Central memory CD8-positive, alpha-beta T cell (primary cell): ENCODE measurements around the gene SEC14L2.

Experiments
- ATAC-seq: fragments of 150-1000 bp; cut with Tn5 transposase; replicated peaks from 2 replicates; pipeline ENCODE4 v1.10.0; 2022; ENCODE audit warnings: mild to moderate bottlenecking, moderate FRiP score, moderate number of reproducible peaks; ENCODE audit not compliant: poor library complexity, severe bottlenecking; ENCODE audit errors: extremely low read depth
- DNase-seq, 2 donors: peaks; one replicate each; pipeline ENCODE4 v3.0.0; 2021; ENCODE audit warnings: low spot score in 2 of 2
- H3K27ac Mint-ChIP-seq: one replicate; pipeline ENCODE4 v1.8.0; 2022; ENCODE audit warnings: low read depth, mild to moderate bottlenecking, moderate library complexity, mixed read lengths
- H3K27me3 Mint-ChIP-seq: one replicate; pipeline ENCODE4 v1.8.0; 2022; ENCODE audit warnings: mixed read lengths
- H3K36me3 Mint-ChIP-seq: one replicate; pipeline ENCODE4 v1.8.0; 2022; ENCODE audit warnings: mild to moderate bottlenecking, moderate library complexity, mixed read lengths; ENCODE audit not compliant: insufficient read depth
- H3K4me1 Mint-ChIP-seq: one replicate; pipeline ENCODE4 v1.8.0; 2022; ENCODE audit warnings: mixed read lengths
- H3K4me3 Mint-ChIP-seq: one replicate; pipeline ENCODE4 v1.8.0; 2022; ENCODE audit warnings: mild to moderate bottlenecking, moderate library complexity, mixed read lengths
- H3K9me3 Mint-ChIP-seq: one replicate; pipeline ENCODE4 v1.8.0; 2022; ENCODE audit warnings: mixed read lengths

Gene SEC14L2

DNA sequence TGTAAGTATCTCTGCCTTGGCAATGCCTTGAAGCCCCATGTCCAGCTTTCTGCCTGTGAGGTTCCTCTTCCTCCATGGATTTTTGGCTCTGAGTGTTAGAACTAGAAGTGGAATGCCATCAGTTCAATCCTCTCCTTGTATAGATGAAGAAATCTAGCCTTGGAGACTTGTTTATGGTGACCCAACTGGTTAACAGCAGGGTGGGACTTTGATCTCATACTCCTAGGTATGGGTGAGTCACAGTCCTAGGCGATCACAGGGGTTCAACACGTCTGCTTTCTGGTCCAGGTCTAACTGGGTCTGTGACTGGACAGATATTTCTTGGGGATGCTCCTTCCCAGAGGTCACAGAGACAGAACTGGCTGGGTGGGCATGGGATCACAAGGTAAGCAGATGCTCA is 19.6 kb downstream of the SEC14L2 start:
- Mint-ChIP-seq H3K36me3 (peaks cover 19% of the 10 kb centered on the region), H3K4me3 (no peak overlapping the region), H3K9me3 (no peaks in the 10 kb centered on the region), H3K27ac (peak overlapping the region; percentile 32), H3K4me1 (peaks cover 6% of the 10 kb centered on the region), H3K27me3 (no peaks in the 10 kb centered on the region)
- no peak for DNase-seq
- ATAC-seq, result no peak

DNA sequence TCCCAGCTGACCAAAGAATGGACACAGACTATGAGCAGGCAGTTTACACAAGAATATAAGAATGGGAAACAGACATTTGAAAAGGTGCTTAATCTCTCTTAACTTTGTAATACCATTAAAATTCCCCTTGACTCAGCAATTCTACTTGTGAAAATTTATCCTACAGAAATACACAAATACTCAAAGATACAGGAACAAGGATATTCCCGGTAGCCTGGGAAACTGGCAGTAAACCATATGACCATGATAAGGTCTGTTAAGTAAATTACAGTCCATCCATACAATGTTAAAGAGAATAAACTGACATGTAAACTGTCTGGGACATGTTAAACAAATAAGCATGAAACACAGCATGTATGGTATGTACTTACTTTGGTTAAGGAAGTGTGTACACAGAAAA is 20.0 kb downstream of the SEC14L2 start:
- Mint-ChIP-seq H3K9me3 (no peaks in the 10 kb centered on the region), H3K36me3 (peaks cover 19% of the 10 kb centered on the region), H3K4me3 (no peak overlapping the region), H3K4me1 (peaks cover 10% of the 10 kb centered on the region), H3K27me3 (no peaks in the 10 kb centered on the region), H3K27ac (no peak overlapping the region)
- no peak for ATAC-seq
- no peak for DNase-seq

DNA sequence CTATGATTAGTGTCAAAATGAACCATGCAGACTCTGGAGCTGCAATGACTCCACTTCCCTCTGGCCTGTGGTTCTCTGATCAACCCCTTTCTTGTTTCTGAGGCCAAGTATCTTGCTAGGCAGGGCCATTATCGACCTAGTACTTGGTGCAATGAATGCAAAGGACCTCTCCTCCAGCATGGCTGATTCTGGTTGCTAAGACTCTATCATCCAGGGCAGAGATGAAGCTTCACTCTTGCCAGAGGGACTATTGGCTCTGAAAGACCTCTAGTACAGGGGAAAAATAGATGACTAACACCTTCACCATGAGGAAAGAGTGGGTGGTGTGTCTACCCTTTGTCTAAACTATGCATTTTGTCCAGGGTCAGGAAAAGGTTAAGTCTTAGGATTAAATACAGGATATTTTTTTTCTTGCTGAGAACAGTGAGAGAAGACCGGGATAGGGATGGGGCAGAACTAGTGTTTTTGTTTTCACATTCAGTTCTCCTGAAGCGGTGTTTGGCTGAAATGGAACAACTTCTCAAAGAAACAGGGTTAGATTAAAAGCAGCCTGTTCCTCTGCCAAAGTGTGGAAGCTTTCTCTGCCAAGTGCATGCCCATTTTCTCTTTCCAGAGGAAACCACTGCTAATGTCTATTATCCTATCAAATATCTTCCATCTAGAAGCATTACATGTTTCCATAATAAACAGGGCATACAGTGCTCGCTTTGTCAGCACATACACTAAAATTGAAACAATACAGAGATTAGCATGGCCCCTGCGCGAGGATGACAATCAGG is 23.7 kb downstream of the SEC14L2 start:
- DNase-seq (no peak), ATAC-seq (no peak)
- Mint-ChIP-seq H3K9me3 (no peaks in the 10 kb centered on the region), H3K4me3 (no peak overlapping the region), H3K27me3 (no peaks in the 10 kb centered on the region), H3K27ac (no peak overlapping the region), H3K36me3 (peaks cover 25% of the 10 kb centered on the region), H3K4me1 (peaks cover 41% of the 10 kb centered on the region)

DNA sequence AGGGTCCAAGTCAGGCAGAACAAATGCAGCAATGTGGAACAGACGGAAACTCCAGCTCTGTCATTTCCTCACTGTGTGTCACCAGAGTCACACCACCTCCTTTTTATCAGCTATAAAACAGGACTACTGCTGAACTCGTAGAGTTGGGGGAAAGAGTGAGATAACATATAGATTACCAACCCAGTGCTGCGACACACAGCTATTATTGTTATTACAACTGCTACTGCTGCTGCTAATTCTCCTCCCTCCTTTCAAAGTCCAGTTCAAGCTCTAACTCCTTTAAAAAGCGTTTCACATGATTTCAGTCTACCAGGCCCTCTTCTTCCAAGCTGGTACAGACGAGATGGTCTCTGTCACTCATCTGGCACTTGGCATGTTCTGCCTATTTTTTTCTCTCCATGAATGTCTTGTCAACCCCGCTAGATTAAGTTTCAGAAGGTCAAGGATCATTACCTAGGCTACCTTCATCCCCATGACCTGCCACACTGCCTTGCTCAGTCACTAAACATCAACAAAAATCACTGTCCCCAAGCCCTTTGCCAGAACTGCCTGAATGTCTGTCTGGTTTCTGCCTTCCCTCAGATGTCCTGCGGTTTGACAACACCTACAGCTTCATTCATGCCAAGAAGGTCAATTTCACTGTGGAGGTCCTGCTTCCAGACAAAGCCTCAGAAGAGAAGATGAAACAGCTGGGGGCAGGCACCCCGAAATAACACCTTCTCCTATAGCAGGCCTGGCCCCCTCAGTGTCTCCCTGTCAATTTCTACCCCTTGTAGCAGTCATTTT is 25.1 kb downstream of the SEC14L2 start:
- Mint-ChIP-seq H3K36me3 (peaks cover 21% of the 10 kb centered on the region), H3K4me3 (peak overlapping the region; percentile 89), H3K27me3 (no peaks in the 10 kb centered on the region), H3K9me3 (no peaks in the 10 kb centered on the region), H3K27ac (peak overlapping the region; percentile 97), H3K4me1 (peaks cover 54% of the 10 kb centered on the region)
- ATAC-seq, result no peak
- no peak for DNase-seq

DNA sequence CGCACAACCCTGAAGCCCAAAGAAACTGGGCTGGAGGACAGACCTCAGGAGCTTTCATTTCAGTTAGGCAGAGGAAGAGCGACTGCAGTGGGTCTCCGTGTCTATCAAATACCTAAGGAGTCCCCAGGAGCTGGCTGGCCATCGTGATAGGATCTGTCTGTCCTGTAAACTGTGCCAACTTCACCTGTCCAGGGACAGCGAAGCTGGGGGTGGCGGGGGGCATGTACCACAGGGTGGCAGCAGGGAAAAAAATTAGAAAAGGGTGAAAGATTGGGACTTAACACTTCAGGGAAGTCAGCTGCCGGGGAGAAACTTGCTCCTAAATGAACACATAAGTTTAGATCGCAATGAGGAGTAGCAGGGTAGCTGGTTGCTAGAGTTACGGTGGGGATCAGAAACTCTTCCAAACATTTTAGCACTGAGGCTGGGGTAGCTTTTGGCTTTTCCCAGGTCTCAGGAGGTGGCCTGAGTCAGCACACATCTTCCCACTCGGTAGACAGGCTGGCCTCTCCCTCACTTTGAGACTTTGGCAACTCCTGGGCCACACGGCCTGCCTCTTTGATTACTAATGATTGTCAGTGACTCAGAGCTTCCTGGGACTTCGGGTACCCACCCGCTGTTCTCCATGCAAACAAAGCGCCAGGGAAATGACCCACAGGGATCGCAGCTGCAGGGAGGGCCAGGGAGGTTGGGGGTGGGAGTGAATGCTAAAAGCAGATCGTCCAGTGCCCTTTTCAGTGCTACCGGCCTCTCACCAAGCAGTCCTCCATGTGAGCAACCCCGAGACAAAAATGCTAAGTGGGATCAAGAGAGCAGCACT is 25.9 kb downstream of the SEC14L2 start:
- no peaks in the 10 kb centered on the region for H3K27me3 Mint-ChIP-seq
- peaks cover 18% of the 10 kb centered on the region for H3K36me3 Mint-ChIP-seq
- no peak for ATAC-seq
- no peaks in the 10 kb centered on the region for H3K9me3 Mint-ChIP-seq
- peak overlapping the region; percentile 97 for H3K27ac Mint-ChIP-seq
- peak overlapping the region; percentile 89 for H3K4me3 Mint-ChIP-seq
- peaks cover 59% of the 10 kb centered on the region for H3K4me1 Mint-ChIP-seq
- DNase-seq, result no peak

DNA sequence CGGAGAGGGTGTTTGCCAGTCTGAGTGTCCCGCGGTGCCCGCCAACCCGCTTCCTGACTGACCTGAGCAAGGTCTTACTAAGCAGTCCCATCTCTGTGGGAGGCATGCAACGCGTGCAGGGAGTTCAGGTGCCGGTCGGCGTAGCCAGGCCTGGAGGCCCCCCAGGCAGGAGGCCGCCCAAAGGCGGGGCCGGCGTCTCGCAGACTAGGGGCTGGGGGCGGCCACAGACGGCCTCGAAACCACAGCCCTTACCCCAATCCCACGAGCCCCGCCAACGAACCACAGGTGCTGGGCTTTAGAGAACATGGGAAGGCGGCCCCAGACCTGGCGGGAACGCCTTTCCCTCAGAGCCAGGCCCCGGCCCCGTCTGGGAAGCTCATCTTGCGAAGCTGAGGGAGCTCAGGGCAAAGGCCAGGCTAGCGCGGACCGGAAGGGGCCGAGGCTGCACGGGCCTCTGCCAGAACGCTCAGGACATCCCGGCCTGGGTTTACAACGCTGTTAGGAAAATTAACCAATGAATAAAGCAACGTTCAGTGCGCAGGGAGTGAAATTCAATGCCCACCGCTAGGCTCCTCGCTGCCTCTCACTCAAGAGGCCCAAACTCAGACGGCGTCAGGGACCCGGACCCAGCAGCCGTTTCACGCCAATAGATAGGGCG is 26.6 kb downstream of the SEC14L2 start:
- H3K4me3 Mint-ChIP-seq, result peak overlapping the region; percentile 89
- ATAC-seq (no peak), DNase-seq (no peak)
- H3K36me3 Mint-ChIP-seq, result peaks cover 18% of the 10 kb centered on the region
- H3K9me3 Mint-ChIP-seq, result no peaks in the 10 kb centered on the region
- peaks cover 59% of the 10 kb centered on the region for H3K4me1 Mint-ChIP-seq
- H3K27ac Mint-ChIP-seq, result peak overlapping the region; percentile 97
- no peaks in the 10 kb centered on the region for H3K27me3 Mint-ChIP-seq

DNA sequence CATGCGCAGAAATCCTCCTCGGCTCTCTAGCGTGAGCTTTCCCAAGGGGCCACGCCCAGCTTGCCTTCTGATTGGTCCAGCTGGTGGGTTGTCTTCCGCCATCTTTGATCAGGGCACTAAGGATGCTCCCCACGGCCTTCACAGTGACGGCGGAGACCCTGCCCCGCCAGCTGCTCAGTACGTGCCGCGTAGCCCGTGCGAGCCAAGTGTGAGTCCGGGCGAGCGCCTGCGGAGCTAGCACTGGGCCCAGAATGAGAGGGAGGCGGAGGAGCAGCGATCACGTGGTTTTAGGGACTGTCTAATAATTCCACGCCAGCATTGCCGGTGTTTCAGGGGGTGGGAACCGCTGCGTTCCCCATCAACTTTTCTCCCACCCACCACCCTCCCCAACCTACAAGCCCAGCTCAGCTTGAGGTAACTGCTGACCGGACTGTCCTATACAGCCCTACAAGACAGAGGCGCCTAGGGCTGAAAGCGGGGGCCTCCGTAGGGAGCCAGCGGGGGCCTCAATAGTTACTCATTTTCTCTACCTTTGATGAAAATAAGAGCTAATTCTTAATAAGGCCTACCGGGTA is 27.2 kb downstream of the SEC14L2 start:
- Mint-ChIP-seq H3K27ac (peak overlapping the region; percentile 97), H3K4me1 (peaks cover 59% of the 10 kb centered on the region), H3K4me3 (peak overlapping the region; percentile 89), H3K36me3 (peaks cover 20% of the 10 kb centered on the region), H3K27me3 (no peaks in the 10 kb centered on the region), H3K9me3 (no peaks in the 10 kb centered on the region)
- DNase-seq (peak; percentile 92 to 97), ATAC-seq (peak; percentile 85)

DNA sequence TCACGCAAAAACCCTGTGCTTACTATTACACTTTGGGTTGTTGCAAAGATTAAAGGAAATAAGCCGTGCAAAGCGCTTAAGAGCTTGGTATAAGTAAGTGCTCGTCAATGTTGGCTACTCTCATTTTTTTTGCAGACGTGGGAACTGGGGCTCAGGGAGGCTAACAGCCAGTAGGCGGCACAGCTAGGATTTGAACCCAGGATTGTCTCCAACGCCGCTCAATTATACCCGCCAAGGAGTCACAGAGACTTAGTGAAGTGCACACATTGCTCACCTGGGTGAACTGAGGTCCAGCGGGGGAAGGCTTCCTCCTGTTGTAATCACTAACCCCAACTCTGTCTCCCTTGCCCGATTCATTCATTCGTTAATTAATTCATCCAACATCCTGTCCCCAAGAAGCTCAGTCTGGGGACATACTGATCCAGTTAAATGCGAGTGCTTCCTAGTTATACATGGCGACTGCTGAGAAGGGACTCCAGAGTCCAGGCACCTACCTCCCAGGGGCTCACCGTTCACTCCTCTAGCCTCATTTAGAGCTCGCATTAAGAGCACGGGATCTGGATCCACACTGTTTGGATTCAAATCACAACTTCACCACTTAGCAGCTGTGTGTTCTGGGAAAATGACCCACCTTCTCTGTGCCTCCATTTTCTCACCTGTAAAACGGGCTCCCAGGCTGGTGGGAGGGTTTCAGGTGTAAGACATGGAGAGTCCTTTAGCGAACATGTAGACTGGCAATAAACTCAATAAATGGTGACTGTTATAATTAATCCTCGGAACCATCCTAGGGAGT is 27.9 kb downstream of the SEC14L2 start:
- ATAC-seq (peak; percentile 1), DNase-seq (no peak)
- Mint-ChIP-seq H3K27ac (peak overlapping the region; percentile 97), H3K36me3 (peaks cover 20% of the 10 kb centered on the region), H3K9me3 (no peaks in the 10 kb centered on the region), H3K4me3 (peak overlapping the region; percentile 89), H3K27me3 (no peaks in the 10 kb centered on the region), H3K4me1 (peaks cover 59% of the 10 kb centered on the region)

DNA sequence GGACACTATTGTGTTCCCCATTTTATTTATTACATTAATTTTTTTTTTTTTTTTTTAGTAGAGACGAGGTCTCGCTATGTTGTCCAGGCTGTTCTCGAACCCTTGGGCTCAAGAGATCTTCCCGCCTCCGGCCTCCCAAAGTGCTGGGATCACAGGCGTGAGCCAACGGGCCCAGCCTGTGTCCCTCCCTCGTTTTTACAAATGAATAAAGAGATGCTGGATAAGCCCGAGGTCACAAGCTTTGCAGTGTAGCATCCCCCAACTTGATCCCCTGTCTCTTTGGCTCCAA is 28.5 kb downstream of the SEC14L2 start:
- Mint-ChIP-seq H3K27ac (peak overlapping the region; percentile 97), H3K9me3 (no peaks in the 10 kb centered on the region)

DNA sequence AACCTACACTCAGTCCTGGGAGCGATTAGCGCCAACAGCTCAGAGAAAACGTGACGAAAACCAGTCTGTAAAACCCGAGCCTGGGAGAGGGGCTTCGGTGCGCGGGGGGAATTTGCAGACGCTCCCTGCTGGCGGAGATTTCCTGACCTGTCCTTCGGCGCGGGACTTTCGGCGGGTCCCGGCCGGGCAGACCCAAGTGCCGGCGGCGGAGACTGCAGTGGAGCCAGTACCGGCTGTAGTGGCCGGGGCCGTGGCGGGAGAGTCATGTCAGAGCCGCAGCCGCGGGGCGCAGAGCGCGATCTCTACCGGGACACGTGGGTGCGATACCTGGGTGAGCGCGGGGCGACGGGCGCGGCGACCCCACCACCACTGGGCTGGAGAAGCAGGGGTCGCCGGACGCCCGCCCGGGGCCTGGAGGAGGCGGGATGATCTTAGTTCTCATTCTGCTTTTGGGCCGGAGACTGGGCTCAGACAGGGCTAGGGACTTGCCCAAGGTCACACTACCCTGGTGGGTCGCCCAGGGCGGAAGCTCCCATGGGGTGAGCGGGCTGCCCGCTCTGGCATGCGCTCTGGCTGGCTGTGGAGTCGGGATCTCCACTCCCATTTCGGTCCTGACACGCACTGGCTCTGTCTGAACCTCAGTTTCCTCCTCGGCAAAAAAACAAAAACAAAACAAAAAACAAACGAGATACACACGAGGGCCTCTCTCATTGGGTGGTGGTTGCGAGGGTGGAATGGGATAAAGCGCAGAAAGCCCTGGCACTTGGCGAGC is 29.0 kb downstream of the SEC14L2 start, which contains the start of gene MTFP1:
MTFP1 (plus strand) TSS at position 153 of the 772 bp plus-strand sequence; CDS start at position 265, 112 bp downstream.
- H3K9me3 Mint-ChIP-seq, result no peaks in the 10 kb centered on the region
- peaks cover 19% of the 10 kb centered on the region for H3K36me3 Mint-ChIP-seq
- H3K4me1 Mint-ChIP-seq, result peaks cover 53% of the 10 kb centered on the region
- no peaks in the 10 kb centered on the region for H3K27me3 Mint-ChIP-seq
- DNase-seq (peak; percentile 39 to 40), ATAC-seq (peak; percentile 4)
- peak within 1 kb of the TSS; percentile 97 for H3K27ac Mint-ChIP-seq
- peak within 1 kb of the TSS; percentile 89 for H3K4me3 Mint-ChIP-seq

More for the DNA sequence above, 28.5 kb downstream of the SEC14L2 start:
- Mint-ChIP-seq H3K4me1 (peaks cover 59% of the 10 kb centered on the region), H3K27me3 (no peaks in the 10 kb centered on the region), H3K36me3 (peaks cover 20% of the 10 kb centered on the region), H3K4me3 (peak overlapping the region; percentile 89)
- DNase-seq, result no peak
- no peak for ATAC-seq
